H9 (cell line): ENCODE data around the gene MAML3. TPM values are rescaled to one million over a fixed set of nuclear protein-coding genes. Genes with fewer than 3 reads are reported as not detected.

Experiments used
- DNase-seq: peaks from one replicate; pipeline ENCODE4 v3.0.0-alpha.2; 2017
- H2AFZ ChIP-seq: one replicate; pipeline ENCODE4 v1.6.1; 2013; ENCODE audit warnings: mild to moderate bottlenecking, low read length, control low read depth, moderate library complexity
- H2AK5ac ChIP-seq: 2 replicates; pipeline ENCODE4 v1.6.1; 2013; ENCODE audit warnings: low read length, control low read depth, mixed read lengths; ENCODE audit not compliant: insufficient read length
- H2BK120ac ChIP-seq: one replicate; pipeline ENCODE4 v1.6.1; 2013; ENCODE audit warnings: low read depth, mild to moderate bottlenecking, low read length, control low read depth, inconsistent platforms; ENCODE audit not compliant: poor library complexity, severe bottlenecking
- H2BK12ac ChIP-seq: 2 replicates; pipeline ENCODE4 v1.6.1; 2013; ENCODE audit warnings: low read length, control low read depth, mixed read lengths, low read depth; ENCODE audit not compliant: insufficient read length
- H2BK15ac ChIP-seq: 2 replicates; pipeline ENCODE4 v1.6.1; 2013; ENCODE audit warnings: low read depth, low read length, control low read depth
- H2BK20ac ChIP-seq: one replicate; pipeline ENCODE4 v1.6.1; 2013; ENCODE audit warnings: low read depth, mild to moderate bottlenecking, low read length, control low read depth, inconsistent platforms; ENCODE audit not compliant: poor library complexity, severe bottlenecking
- H2BK5ac ChIP-seq: 2 replicates; pipeline ENCODE4 v1.6.1; 2013; ENCODE audit warnings: low read length, control low read depth, mixed read lengths; ENCODE audit not compliant: insufficient read length
- H3K14ac ChIP-seq: 2 replicates; pipeline ENCODE4 v1.6.1; 2013; ENCODE audit warnings: low read length, control low read depth; ENCODE audit not compliant: insufficient read depth
- H3K18ac ChIP-seq: 2 replicates; pipeline ENCODE4 v1.6.1; 2013; ENCODE audit warnings: low read depth, mild to moderate bottlenecking, mixed read lengths, low read length, control low read depth; ENCODE audit not compliant: insufficient read length
- H3K23ac ChIP-seq: 2 replicates; pipeline ENCODE4 v1.6.1; 2013; ENCODE audit warnings: low read length, control low read depth, mixed read lengths, low read depth; ENCODE audit not compliant: insufficient read length
- H3K23me2 ChIP-seq: 2 replicates; pipeline ENCODE4 v1.6.1; 2013; ENCODE audit warnings: low read depth, mild to moderate bottlenecking, mixed read lengths, low read length, control low read depth; ENCODE audit not compliant: insufficient read length, poor library complexity, severe bottlenecking
- H3K27ac ChIP-seq: 2 replicates; pipeline ENCODE4 v1.5.1; 2013; ENCODE audit warnings: low read length, control low read depth, mixed read lengths, low read depth; ENCODE audit not compliant: insufficient read length
- H3K27me3 ChIP-seq: 2 replicates; pipeline ENCODE4 v1.6.1; 2013; ENCODE audit warnings: low read length, control low read depth, inconsistent platforms; ENCODE audit not compliant: insufficient read depth
- H3K4ac ChIP-seq: 2 replicates; pipeline ENCODE4 v1.6.1; 2013; ENCODE audit warnings: low read depth, mild to moderate bottlenecking, control low read depth, inconsistent platforms, low read length, moderate library complexity
- H3K4me1 ChIP-seq: 2 replicates; pipeline ENCODE4 v1.6.1; 2013; ENCODE audit warnings: low read length, control low read depth, inconsistent platforms; ENCODE audit not compliant: insufficient read depth
- H3K4me2 ChIP-seq: 2 replicates; pipeline ENCODE4 v1.6.1; 2013; ENCODE audit warnings: low read length, control low read depth, mixed read lengths; ENCODE audit not compliant: insufficient read length, insufficient read depth
- H3K56ac ChIP-seq: 2 replicates; pipeline ENCODE4 v1.6.1; 2013; ENCODE audit warnings: low read depth, mild to moderate bottlenecking, mixed read lengths, low read length, control low read depth; ENCODE audit not compliant: insufficient read length
- H3K79me1 ChIP-seq: 2 replicates; pipeline ENCODE4 v1.6.1; 2013; ENCODE audit warnings: low read depth, mild to moderate bottlenecking, moderate library complexity, low read length, control low read depth, inconsistent platforms; ENCODE audit not compliant: insufficient read depth, poor library complexity, severe bottlenecking
- H3K79me2 ChIP-seq: 2 replicates; pipeline ENCODE4 v1.6.1; 2013; ENCODE audit warnings: low read length, control low read depth, inconsistent platforms; ENCODE audit not compliant: insufficient read depth
- H3K9ac ChIP-seq: 2 replicates; pipeline ENCODE4 v1.6.1; 2013; ENCODE audit warnings: low read length, control low read depth, mixed read lengths; ENCODE audit not compliant: insufficient read length; ENCODE audit errors: extremely low read depth
- H3K9me3 ChIP-seq: one replicate; pipeline ENCODE4 v1.6.1; 2013; ENCODE audit warnings: low read depth, low read length, inconsistent platforms; ENCODE audit not compliant: control insufficient read depth
- H3T11ph ChIP-seq: one replicate; pipeline ENCODE4 v1.6.1; 2013; ENCODE audit warnings: mild to moderate bottlenecking, low read length, control low read depth, inconsistent platforms
- H4K20me1 ChIP-seq: one replicate; pipeline ENCODE4 v1.6.1; 2013; ENCODE audit not compliant: control insufficient read depth, insufficient read length, insufficient read depth
- H4K5ac ChIP-seq: 2 replicates; pipeline ENCODE4 v1.6.1; 2013; ENCODE audit warnings: low read depth, mild to moderate bottlenecking, mixed read lengths, low read length, control low read depth; ENCODE audit not compliant: insufficient read length
- H4K8ac ChIP-seq: replicated peaks from 2 replicates; pipeline ENCODE4 v1.6.1; 2013; ENCODE audit warnings: low read length, control low read depth, mixed read lengths, low read depth; ENCODE audit not compliant: insufficient read length
- H4K91ac ChIP-seq: 2 replicates; pipeline ENCODE4 v1.6.1; 2013; ENCODE audit warnings: low read depth, mild to moderate bottlenecking, moderate library complexity, mixed read lengths, low read length, control low read depth; ENCODE audit not compliant: insufficient read length
- H3K27ac Mint-ChIP-seq, 3 experiments: 2 replicates in 2 of 3; 3 replicates in 1 of 3; pipeline ENCODE4 v1.8.0; 2020 to 2021; ENCODE audit warnings: mixed read lengths in 3 of 3, mild to moderate bottlenecking in 1 of 3, moderate library complexity in 1 of 3
- H3K27me3 Mint-ChIP-seq: 2 replicates; pipeline ENCODE4 v1.8.0; 2021; ENCODE audit warnings: low read depth, mild to moderate bottlenecking, moderate library complexity, mixed read lengths
- H3K36me3 Mint-ChIP-seq, 3 experiments: 2 replicates in 2 of 3; 3 replicates in 1 of 3; pipeline ENCODE4 v1.8.0; 2020 to 2021; ENCODE audit warnings: low read depth in 3 of 3, mixed read lengths in 3 of 3; ENCODE audit not compliant: insufficient read depth in 1 of 3
- H3K4me1 Mint-ChIP-seq, 2 experiments: 2 replicates each; pipeline ENCODE4 v1.8.0; 2020; ENCODE audit warnings: mixed read lengths in 2 of 2
- H3K4me3 Mint-ChIP-seq, 2 experiments: 2 replicates in 1 of 2; 3 replicates in 1 of 2; pipeline ENCODE4 v1.8.0; 2020 to 2021; ENCODE audit warnings: mild to moderate bottlenecking in 2 of 2, mixed read lengths in 2 of 2, moderate library complexity in 1 of 2
- H3K9me3 Mint-ChIP-seq, 2 experiments: 2 replicates in 1 of 2; 3 replicates in 1 of 2; pipeline ENCODE4 v1.8.0; 2020; ENCODE audit warnings: mild to moderate bottlenecking in 2 of 2, mixed read lengths in 2 of 2, moderate library complexity in 1 of 2
- WGBS: extraction: QIAGEN DNeasy Blood & Tissue Kit; methylation state at CpG from one replicate; pipeline ENCODE4 v1.1.7; 2013; ENCODE audit warnings: missing lambda C conversion rate, low lambda C conversion rate, mixed read lengths; ENCODE audit not compliant: insufficient read length; ENCODE audit errors: extremely low coverage; 5-methylcytosine and 5-hydroxymethylcytosine counted together
- total RNA-seq: library from RNA; stranded (reverse); gene quantifications from 2 replicates; pipeline ENCODE4 v1.2.1, GENCODE V29; 2021
- TF ChIP-seq, protein P1 (sequence below): fragments of 200-600 bp; sonication (generic); conservative IDR thresholded peaks from 3 replicates; pipeline ENCODE4 v1.8.0; 2021; ENCODE audit warnings: antibody characterized with exemption, mild to moderate bottlenecking

The MAML3 gene
- total RNA-seq, 1 experiment from 2014 or later: 3.9 TPM

DNA sequence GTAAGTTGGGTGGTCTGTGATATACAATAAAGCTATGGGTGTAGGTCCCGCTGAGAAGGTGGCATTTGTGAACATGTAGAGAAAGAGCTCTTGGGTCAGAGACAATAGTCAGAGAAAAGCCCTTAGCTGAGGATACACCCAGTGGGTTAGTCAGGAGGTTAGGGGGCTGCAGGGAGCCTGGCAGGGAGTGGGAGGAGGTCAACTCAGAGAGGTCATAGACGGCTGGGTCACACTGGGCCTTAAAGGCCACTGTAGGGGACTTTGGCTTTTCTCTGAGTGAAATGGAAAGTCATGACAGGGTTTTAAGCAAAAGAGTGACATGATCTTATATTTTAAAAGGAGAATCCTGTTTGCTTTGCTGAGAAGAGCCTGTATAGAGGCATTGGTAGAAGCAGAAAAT, 471.7 kb downstream of the MAML3 start:
- Histone ChIP-seq H3K14ac (no peak overlapping the region), H3K56ac (no peak overlapping the region), H3K9me3 (no peaks in the 10 kb centered on the region), H3K27me3 (no peaks in the 10 kb centered on the region), H3K4ac (no peak overlapping the region), H4K20me1 (no peaks in the 10 kb centered on the region), H2AK5ac (no peak overlapping the region), H2BK5ac (no peak overlapping the region), H2BK20ac (no peak overlapping the region), H3K79me1 (no peaks in the 10 kb centered on the region), H3K27ac (no peak overlapping the region), H4K5ac (no peak overlapping the region), H3K9ac (no peak overlapping the region), H3K18ac (no peak overlapping the region), H3K23me2 (no peaks in the 10 kb centered on the region), H3K79me2 (no peaks in the 10 kb centered on the region), H3K4me1 (no peaks in the 10 kb centered on the region), H2BK12ac (no peak overlapping the region), H3T11ph (no peak overlapping the region), H3K23ac (no peak overlapping the region), H2AFZ (no peak overlapping the region), H4K91ac (no peak overlapping the region), H3K4me2 (no peak overlapping the region), H4K8ac (no peak overlapping the region), H2BK15ac (no peak overlapping the region), H2BK120ac (no peak overlapping the region)
- peaks cover 2% of the 10 kb centered on the region; the same call in 1 of the 2 replicates for H3K27me3 Mint-ChIP-seq
- DNase-seq: no peak
- whole genome bisulfite sequencing: no CpG with 5 or more reads among the region's 2 CpGs
- no peak overlapping the region for H3K4me3 Mint-ChIP-seq
- H3K9me3 Mint-ChIP-seq: peaks cover 5 to 14% of the 10 kb centered on the region in 2 experiments; a peak in 4 of 5 replicates
- TF ChIP-seq, protein P1, sequence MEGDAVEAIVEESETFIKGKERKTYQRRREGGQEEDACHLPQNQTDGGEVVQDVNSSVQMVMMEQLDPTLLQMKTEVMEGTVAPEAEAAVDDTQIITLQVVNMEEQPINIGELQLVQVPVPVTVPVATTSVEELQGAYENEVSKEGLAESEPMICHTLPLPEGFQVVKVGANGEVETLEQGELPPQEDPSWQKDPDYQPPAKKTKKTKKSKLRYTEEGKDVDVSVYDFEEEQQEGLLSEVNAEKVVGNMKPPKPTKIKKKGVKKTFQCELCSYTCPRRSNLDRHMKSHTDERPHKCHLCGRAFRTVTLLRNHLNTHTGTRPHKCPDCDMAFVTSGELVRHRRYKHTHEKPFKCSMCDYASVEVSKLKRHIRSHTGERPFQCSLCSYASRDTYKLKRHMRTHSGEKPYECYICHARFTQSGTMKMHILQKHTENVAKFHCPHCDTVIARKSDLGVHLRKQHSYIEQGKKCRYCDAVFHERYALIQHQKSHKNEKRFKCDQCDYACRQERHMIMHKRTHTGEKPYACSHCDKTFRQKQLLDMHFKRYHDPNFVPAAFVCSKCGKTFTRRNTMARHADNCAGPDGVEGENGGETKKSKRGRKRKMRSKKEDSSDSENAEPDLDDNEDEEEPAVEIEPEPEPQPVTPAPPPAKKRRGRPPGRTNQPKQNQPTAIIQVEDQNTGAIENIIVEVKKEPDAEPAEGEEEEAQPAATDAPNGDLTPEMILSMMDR: no peak
- H3K27ac Mint-ChIP-seq: peak overlapping the region in 1 of 3 experiments; percentile 24; a peak in 2 of 7 replicates
- peaks cover 12 to 28% (median 17%) of the 10 kb centered on the region in 3 experiments for H3K36me3 Mint-ChIP-seq
- H3K4me1 Mint-ChIP-seq: peaks cover 0 to 6% of the 10 kb centered on the region in 2 experiments; a peak in 3 of 4 replicates
